T-helper 1 cell treated with Interleukin-12 subunit alpha and Interleukin-12 subunit beta and Interleukin-4 antibody, amounts not matched to agents 30 ng/mL and 1 ng/mL, for 36 hours (primary cell): ENCODE data around the gene DPPA2. TPM values are rescaled to one million over a fixed set of nuclear protein-coding genes. Genes with fewer than 3 reads are reported as not detected.
"Not testable (repeated sequence)": the region's sequence is repeated elsewhere in the genome, so short reads cannot be mapped to it uniquely, and the experiment has no call there.

ENCODE experiments used
- intact Hi-C: fragments of 100-400 bp; cut with micrococcal nuclease; formaldehyde crosslinking; loops from one replicate; pipeline ENCODE4 v1.15.1; 2024
- total RNA-seq: library from RNA; stranded (reverse); gene quantifications from 2 replicates; pipeline ENCODE4 v1.2.3, GENCODE V29; 2022

DPPA2 gene
- total RNA-seq, result not detected in 2 replicates

GRCh38 chr3:109316162-109316730, at the start of gene DPPA2:
Gene DPPA2 (minus strand): TSS chr3:109316517. CDS start chr3:109314542, 1,975 bp downstream.
- intact Hi-C loops, result no loop called here

- intact Hi-C loops, result no loop called here
These were observed 47.8 kb upstream of the DPPA2 start for GRCh38 chr3:109364088-109364487.

GRCh38 chr3:109363634-109364033, 47.3 kb upstream of the DPPA2 start:
- intact Hi-C loops, result no loop called here

GRCh38 chr3:109362823-109363222, 46.5 kb upstream of the DPPA2 start:
- intact Hi-C loops, result no loop called here

- intact Hi-C loops, result not testable (repeated sequence)
These were observed 42.5 kb upstream of the DPPA2 start for GRCh38 chr3:109358809-109359208.

GRCh38 chr3:109356442-109357155, 40.3 kb upstream of the DPPA2 start:
- intact Hi-C loops, result no loop called here

GRCh38 chr3:109355625-109356441, 39.5 kb upstream of the DPPA2 start:
- intact Hi-C loops, result no loop called here

- intact Hi-C loops, result no loop called here
These were observed 36.7 kb upstream of the DPPA2 start for GRCh38 chr3:109353057-109353456.

- intact Hi-C loops, result no loop called here
These were observed 34.9 kb upstream of the DPPA2 start for GRCh38 chr3:109351231-109351630.

GRCh38 chr3:109346770-109347295, 30.5 kb upstream of the DPPA2 start:
- intact Hi-C loops, result no loop called here

- intact Hi-C loops, result no loop called here
These were observed 29.8 kb upstream of the DPPA2 start for GRCh38 chr3:109346099-109346498.

GRCh38 chr3:109339714-109340648, 23.7 kb upstream of the DPPA2 start:
- intact Hi-C loops, result no loop called here

GRCh38 chr3:109339197-109339596, 22.9 kb upstream of the DPPA2 start:
- intact Hi-C loops, result no loop called here

- intact Hi-C loops, result no loop called here
These were observed 22.0 kb upstream of the DPPA2 start for GRCh38 chr3:109338322-109338721.

- intact Hi-C loops, result no loop called here
These were observed 21.1 kb upstream of the DPPA2 start, which contains the start of gene DPPA4 for GRCh38 chr3:109337393-109337792. Gene DPPA4 (minus strand): TSS chr3:109337546. CDS start chr3:109337517, 29 bp downstream.

GRCh38 chr3:109336291-109336861, 20.1 kb upstream of the DPPA2 start:
- intact Hi-C loops, result no loop called here

- intact Hi-C loops, result no loop called here
These were observed 18.3 kb upstream of the DPPA2 start for GRCh38 chr3:109334572-109334971.

- intact Hi-C loops, result no loop called here
These were observed 15.4 kb upstream of the DPPA2 start for GRCh38 chr3:109331692-109332091.

GRCh38 chr3:109330405-109330804, 14.1 kb upstream of the DPPA2 start:
- intact Hi-C loops, result no loop called here

- intact Hi-C loops, result no loop called here
These were observed 11.9 kb upstream of the DPPA2 start for GRCh38 chr3:109328202-109328601.
